HG03280 (cell line): ENCODE measurements around the gene REM2.

Source experiments
- ATAC-seq: cut with Tn5 transposase; IDR thresholded peaks from one replicate; pipeline ENCODE4 v1.9.1; 2021; ENCODE audit warnings: mild to moderate bottlenecking, moderate library complexity; ENCODE audit not compliant: unreplicated experiment

The REM2 gene

DNA sequence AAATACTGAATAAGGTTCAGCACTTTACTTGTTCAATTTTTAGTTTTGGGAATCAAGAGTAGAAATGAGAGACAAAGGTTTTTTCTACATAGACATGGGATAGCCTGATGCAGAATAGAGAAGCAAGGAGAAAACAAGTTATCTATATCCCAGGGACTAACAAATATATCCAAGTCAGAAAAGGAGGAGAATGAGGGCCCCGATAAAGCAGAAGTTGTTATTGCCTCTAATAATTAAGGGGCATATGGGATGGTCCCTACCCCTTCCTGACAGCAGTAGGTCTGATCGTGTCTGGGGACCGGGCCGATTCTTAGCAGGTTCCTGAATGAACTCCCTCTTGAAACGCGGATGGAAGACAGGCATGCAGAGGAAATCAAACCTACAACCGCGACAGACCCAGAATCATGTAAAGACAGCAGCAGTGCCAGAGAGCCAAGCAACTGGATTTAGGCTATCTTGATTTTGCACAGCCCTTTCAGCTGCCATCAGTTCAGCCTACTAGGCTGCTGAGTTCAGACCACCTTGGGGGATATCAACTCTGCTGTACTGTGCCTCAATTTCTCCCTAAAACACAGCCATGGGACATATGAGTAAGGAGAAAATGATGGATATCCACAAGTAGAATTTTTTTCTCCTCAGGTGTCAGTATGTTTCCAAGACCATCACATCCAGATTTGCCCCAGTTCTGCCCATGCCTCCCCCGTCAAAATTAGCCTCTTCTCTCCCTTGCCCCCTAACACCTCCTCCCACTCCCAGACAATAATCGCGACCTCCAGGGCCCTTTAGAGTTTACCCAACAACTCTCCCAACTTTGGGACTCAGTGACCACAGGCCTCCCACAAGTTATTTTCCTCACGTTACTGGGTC, 45.4 kb downstream of the REM2 start:
- no peak for ATAC-seq

- peak; percentile 86 for ATAC-seq
These were observed 46.3 kb downstream of the REM2 start, which contains the start of gene PRMT5 for GRCh38 chr14:22929104-22929960. TSS of gene PRMT5 (minus strand) at chr14:22929376. CDS start at chr14:22929361, 15 bp downstream.

DNA sequence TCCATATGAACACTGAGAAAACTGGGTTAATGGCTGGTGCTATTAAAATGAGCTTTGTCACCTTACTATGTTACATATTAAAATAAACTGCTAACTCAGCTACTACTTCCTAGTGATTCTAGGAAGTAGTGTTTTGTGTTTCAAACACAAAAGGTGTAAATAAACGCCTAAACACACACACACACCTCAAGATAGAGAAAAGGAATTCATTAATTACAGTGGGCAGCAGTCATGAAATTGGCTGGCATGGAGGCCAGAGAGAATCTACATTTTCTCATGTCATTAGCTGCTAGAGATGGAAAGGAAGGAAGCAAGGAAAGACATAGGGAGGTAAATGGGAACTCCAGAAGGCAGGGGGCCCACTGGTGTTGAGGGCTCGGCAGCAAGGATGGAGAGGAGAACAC, 46.9 kb downstream of the REM2 start:
- no peak for ATAC-seq

DNA sequence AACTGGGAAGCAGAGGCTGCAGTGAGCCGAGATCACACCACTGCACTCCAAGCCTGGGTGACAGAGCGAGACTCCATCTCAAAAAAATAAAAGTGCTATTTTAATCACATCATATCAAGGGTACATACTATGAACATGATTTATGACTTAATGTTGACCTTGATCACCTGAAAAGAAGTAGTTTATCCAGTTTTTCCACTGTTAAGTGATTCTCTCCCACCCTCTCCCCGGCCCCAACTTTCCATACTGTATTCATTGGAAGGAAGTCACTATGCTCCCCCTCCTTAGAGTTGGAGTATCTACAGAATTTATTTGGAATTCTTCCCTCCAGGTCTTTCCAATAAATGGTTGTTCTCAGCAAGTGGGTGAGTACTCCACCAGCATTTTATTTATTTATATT, 49.1 kb downstream of the REM2 start:
- ATAC-seq = no peak

GRCh38 chr14:22935156-22935555, 52.1 kb downstream of the REM2 start:
- no peak for ATAC-seq
